ENCODE data around the gene IL4I1. TPM values are rescaled to one million over a fixed set of nuclear protein-coding genes. Genes with fewer than 3 reads are reported as not detected.

Gene IL4I1
- total RNA-seq, 1 experiment from 2014 or later, result 8.2 TPM

DNA sequence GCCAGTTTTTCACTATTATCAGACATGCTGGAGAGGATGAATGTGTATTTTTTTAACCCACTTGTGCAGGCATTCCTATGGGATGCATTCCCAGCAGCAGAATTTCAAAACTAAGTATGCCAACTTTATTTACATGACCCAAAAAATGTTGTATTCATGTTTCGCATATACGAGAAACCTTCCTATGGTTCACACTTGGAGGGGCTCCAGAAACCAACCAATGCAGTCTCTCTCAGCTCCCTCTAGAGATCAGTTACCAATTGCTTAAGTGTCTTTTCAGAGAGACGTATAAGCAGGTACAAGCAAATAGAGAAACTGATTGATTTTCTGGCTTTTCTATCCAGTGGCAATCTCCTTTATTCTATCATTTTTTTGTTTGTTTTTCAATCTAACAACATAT is 51.3 kb downstream of the IL4I1 start:
- H3K27ac Mint-ChIP-seq (ENCODE audit: unreplicated experiment), result no peak overlapping the region
- no peak overlapping the region for H3K4me3 Mint-ChIP-seq (ENCODE audit: low read depth, unreplicated experiment)
- H3K4me1 Mint-ChIP-seq (ENCODE audit: low read depth, unreplicated experiment), result peaks cover 24% of the 10 kb centered on the region
- DNase-seq, result no peak
- peaks cover 5% of the 10 kb centered on the region for H3K9me3 Mint-ChIP-seq (ENCODE audit: low read depth, unreplicated experiment)
- no peaks in the 10 kb centered on the region for H3K27me3 Mint-ChIP-seq (ENCODE audit: unreplicated experiment)
- no TSS peak for BruUV-seq (replicated peaks)
- TF ChIP-seq, protein P1, sequence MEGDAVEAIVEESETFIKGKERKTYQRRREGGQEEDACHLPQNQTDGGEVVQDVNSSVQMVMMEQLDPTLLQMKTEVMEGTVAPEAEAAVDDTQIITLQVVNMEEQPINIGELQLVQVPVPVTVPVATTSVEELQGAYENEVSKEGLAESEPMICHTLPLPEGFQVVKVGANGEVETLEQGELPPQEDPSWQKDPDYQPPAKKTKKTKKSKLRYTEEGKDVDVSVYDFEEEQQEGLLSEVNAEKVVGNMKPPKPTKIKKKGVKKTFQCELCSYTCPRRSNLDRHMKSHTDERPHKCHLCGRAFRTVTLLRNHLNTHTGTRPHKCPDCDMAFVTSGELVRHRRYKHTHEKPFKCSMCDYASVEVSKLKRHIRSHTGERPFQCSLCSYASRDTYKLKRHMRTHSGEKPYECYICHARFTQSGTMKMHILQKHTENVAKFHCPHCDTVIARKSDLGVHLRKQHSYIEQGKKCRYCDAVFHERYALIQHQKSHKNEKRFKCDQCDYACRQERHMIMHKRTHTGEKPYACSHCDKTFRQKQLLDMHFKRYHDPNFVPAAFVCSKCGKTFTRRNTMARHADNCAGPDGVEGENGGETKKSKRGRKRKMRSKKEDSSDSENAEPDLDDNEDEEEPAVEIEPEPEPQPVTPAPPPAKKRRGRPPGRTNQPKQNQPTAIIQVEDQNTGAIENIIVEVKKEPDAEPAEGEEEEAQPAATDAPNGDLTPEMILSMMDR (IDR thresholded peaks at IDR 0.05; ENCODE audit: unreplicated experiment), result no peak
- CTCF ChIA-PET, result no interaction called here
- intact Hi-C loops (cut with micrococcal nuclease; ENCODE audit: unreplicated experiment), result no loop called here
- H3K36me3 Mint-ChIP-seq (ENCODE audit: insufficient read depth, unreplicated experiment), result peaks cover 23% of the 10 kb centered on the region

DNA sequence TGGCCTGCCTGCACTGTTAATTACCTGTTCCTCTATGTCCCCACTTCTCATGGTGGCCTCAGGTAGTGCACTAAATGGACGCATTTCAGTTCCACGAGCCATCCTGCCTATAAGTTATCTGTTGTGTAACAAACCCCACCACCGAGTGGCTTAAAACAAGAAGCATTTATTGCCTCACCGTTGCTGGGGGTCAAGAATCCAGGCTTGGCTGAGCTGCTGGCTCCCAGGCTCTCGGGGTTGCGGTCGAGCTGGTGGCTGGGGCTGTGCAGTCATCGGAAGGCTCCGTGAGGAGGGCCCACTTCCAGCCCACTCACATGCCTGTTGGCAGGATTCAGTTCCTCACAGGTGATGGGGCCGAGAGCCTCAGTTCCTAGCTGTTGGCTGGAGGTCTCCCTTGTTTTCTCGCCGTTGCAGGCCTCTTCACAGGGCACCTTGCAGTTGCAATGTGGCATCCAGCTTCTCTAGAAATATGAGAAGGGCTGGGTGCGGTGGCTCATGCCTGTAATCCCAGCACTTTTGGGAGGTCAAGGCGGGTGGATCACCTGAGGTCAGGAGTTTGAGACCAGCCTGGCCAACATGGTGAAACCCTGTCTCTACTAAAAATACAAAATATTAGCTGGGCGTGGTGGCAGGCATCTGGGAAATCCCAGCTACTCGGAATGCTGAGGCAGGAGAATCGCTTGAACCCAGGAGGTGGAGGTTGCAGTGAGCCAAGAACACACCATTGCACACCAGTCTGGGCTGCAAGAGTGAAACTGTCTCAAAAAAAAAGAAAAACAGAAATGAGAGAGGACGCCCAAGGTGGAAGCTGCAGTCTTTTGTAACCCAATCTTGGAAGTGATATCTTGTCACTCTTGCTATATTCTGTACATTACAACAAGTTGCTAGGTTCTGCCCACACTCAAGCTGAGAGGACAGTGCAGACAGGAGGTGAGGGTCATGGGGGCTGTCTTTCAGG is 52.3 kb downstream of the IL4I1 start:
- intact Hi-C loops (cut with micrococcal nuclease; ENCODE audit: unreplicated experiment), result no loop called here
- Mint-ChIP-seq H3K4me3 (ENCODE audit: low read depth, unreplicated experiment) (no peak overlapping the region), H3K27me3 (ENCODE audit: unreplicated experiment) (no peaks in the 10 kb centered on the region), H3K4me1 (ENCODE audit: low read depth, unreplicated experiment) (peaks cover 17% of the 10 kb centered on the region), H3K36me3 (ENCODE audit: insufficient read depth, unreplicated experiment) (peaks cover 21% of the 10 kb centered on the region), H3K27ac (ENCODE audit: unreplicated experiment) (no peak overlapping the region), H3K9me3 (ENCODE audit: low read depth, unreplicated experiment) (peaks cover 5% of the 10 kb centered on the region)
- BruUV-seq (replicated peaks), result no TSS peak
- CTCF ChIA-PET, result no interaction called here
- DNase-seq, result no peak
- TF ChIP-seq, protein P1 (IDR thresholded peaks at IDR 0.05; ENCODE audit: unreplicated experiment), result no peak

DNA sequence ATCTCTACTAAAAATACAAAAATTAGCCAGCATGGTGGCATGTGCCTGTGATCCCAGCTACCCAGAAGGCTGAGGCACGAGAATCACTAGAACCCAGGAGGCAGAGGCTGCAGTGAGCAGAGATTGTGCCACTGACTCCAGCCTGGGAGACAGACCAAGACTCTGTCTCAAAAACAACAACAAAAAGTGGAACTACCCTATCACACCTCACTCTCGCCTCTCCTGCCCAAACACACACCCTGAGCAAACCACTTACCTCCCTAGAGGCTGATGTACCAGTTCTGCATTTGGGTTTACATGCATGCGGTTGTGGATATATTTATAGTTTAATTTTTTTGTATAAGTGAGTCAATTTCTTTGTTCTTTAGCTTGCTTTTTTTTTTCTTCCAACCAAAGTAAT is 53.4 kb downstream of the IL4I1 start:
- no peaks in the 10 kb centered on the region for H3K27me3 Mint-ChIP-seq (ENCODE audit: unreplicated experiment)
- no TSS peak for BruUV-seq (replicated peaks)
- H3K4me1 Mint-ChIP-seq (ENCODE audit: low read depth, unreplicated experiment), result peaks cover 6% of the 10 kb centered on the region
- TF ChIP-seq, protein P1 (IDR thresholded peaks at IDR 0.05; ENCODE audit: unreplicated experiment), result no peak
- H3K4me3 Mint-ChIP-seq (ENCODE audit: low read depth, unreplicated experiment), result no peak overlapping the region
- no peaks in the 10 kb centered on the region for H3K9me3 Mint-ChIP-seq (ENCODE audit: low read depth, unreplicated experiment)
- DNase-seq, result no peak
- no peak overlapping the region for H3K27ac Mint-ChIP-seq (ENCODE audit: unreplicated experiment)
- peaks cover 22% of the 10 kb centered on the region for H3K36me3 Mint-ChIP-seq (ENCODE audit: insufficient read depth, unreplicated experiment)
- intact Hi-C loops (cut with micrococcal nuclease; ENCODE audit: unreplicated experiment), result no loop called here
- CTCF ChIA-PET, result interaction anchor here (0.7 kb wide), 1 partner anchor 50 kb away, joined by 3 read pairs; no protein-coding TSS in a partner anchor

DNA sequence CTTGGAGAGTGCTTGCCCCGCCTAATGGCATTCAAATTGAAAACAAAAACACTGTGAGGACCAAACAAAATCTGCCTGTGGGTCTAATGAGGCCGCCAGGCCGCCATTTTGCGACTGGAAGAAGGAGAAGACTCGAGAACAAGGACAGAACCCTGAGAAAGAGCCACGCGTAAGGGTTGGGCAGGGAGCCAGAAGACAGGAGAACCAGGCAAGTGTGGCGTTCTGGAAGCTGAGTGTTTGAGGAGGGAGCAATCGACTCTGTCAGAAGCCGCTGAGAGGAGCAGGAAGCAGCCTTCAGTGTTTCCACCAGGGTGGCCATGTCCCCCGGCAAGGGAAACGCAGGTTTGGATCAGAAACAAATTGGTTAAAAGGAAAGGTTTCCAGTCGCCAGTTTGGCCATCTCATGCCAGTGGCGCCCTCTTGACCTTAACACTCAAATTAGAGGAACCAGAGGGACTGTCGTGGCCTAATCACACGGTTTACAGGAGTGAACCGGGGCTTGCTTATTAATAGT is 55.9 kb downstream of the IL4I1 start:
- Mint-ChIP-seq H3K27ac (ENCODE audit: unreplicated experiment) (peak overlapping the region; percentile 48), H3K9me3 (ENCODE audit: low read depth, unreplicated experiment) (no peaks in the 10 kb centered on the region), H3K36me3 (ENCODE audit: insufficient read depth, unreplicated experiment) (peaks cover 40% of the 10 kb centered on the region), H3K4me1 (ENCODE audit: low read depth, unreplicated experiment) (no peaks in the 10 kb centered on the region), H3K27me3 (ENCODE audit: unreplicated experiment) (no peaks in the 10 kb centered on the region), H3K4me3 (ENCODE audit: low read depth, unreplicated experiment) (no peak overlapping the region)
- intact Hi-C loops (cut with micrococcal nuclease; ENCODE audit: unreplicated experiment), result no loop called here
- no TSS peak for BruUV-seq (replicated peaks)
- CTCF ChIA-PET, result no interaction called here
- no peak for DNase-seq
- TF ChIP-seq, protein P1 (IDR thresholded peaks at IDR 0.05; ENCODE audit: unreplicated experiment), result no peak

All from Calu3 (cell line).